PC-9 (cell line): ENCODE measurements around the gene SRP9.

Experiments
- CTCF ChIP-seq: fragments of 200-600 bp; sonication (generic); conservative IDR thresholded peaks from 2 replicates; pipeline ENCODE4 v1.6.1; 2017; ENCODE audit warnings: mixed run types, antibody characterized with exemption, mild to moderate bottlenecking, moderate library complexity
- EZH2 ChIP-seq: fragments of 200-600 bp; sonication (generic); IDR thresholded peaks from 2 replicates; pipeline ENCODE4 v1.8.0; 2017; ENCODE audit warnings: antibody characterized with exemption, low read depth

GRCh38 chr1:225748529-225748928 lies 29.1 kb upstream of the SRP9 start:
- TF ChIP-seq CTCF (no peak), EZH2 (no peak)
